GM21423 (cell line): ENCODE measurements around the gene PNMA8B.
"Not testable (repeated sequence)": the region's sequence is repeated elsewhere in the genome, so short reads cannot be mapped to it uniquely, and the experiment has no call there.

ENCODE experiments used
- ATAC-seq: cut with Tn5 transposase; IDR thresholded peaks from one replicate; pipeline ENCODE4 v1.9.1; 2021; ENCODE audit warnings: mild to moderate bottlenecking, moderate library complexity; ENCODE audit not compliant: unreplicated experiment

Gene PNMA8B, protein sequence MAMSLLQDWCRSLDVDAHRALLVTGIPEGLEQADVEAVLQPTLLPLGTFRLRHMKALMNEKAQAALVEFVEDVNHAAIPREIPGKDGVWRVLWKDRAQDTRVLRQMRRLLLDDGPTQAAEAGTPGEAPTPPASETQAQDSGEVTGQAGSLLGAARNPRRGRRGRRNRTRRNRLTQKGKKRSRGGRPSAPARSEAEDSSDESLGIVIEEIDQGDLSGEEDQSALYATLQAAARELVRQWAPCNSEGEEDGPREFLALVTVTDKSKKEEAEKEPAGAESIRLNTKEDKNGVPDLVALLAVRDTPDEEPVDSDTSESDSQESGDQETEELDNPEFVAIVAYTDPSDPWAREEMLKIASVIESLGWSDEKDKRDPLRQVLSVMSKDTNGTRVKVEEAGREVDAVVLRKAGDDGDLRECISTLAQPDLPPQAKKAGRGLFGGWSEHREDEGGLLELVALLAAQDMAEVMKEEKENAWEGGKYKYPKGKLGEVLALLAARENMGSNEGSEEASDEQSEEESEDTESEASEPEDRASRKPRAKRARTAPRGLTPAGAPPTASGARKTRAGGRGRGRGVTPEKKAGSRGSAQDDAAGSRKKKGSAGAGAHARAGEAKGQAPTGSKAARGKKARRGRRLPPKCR

DNA sequence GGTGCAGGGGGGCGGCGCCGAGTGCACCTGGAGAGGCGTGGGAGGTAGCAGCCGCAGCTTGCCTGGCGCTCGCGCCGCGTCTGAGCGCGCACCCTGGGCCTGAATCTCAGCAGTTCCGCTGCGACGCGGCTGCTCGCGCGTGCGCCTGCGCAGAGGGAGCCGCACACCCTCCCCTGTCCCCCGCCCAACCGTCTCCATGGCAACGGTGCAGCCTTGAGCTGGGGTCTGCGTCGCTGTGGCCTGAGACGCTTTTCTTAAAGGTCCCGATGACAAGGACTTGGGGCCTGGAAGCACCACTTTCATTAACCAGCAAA, at the start of gene PNMA8B:
PNMA8B (minus strand) TSS at position 82 of the 314 bp plus-strand sequence. CDS start 402 bp downstream, outside the sequence.
- ATAC-seq = no peak

DNA sequence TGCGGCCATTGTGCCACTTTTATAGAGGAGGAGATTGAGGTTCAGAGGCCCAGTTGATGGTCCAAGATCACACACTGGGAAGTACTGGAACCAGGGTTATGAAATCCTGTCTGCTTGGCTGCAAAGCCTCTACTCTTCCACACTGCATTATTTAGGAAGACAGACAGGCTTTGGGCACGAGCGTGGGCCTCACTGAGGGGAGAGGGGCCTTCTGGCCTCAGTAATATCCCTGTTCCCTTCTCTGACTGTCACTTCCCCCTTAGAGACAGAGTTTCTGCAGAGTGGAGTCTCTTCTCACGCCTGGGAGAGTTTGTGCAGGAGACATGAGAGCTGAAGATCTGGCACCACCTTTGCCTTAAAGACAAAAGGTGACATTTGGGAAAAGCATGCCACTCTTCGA, 49.0 kb upstream of the PNMA8B start:
- ATAC-seq = no peak

DNA sequence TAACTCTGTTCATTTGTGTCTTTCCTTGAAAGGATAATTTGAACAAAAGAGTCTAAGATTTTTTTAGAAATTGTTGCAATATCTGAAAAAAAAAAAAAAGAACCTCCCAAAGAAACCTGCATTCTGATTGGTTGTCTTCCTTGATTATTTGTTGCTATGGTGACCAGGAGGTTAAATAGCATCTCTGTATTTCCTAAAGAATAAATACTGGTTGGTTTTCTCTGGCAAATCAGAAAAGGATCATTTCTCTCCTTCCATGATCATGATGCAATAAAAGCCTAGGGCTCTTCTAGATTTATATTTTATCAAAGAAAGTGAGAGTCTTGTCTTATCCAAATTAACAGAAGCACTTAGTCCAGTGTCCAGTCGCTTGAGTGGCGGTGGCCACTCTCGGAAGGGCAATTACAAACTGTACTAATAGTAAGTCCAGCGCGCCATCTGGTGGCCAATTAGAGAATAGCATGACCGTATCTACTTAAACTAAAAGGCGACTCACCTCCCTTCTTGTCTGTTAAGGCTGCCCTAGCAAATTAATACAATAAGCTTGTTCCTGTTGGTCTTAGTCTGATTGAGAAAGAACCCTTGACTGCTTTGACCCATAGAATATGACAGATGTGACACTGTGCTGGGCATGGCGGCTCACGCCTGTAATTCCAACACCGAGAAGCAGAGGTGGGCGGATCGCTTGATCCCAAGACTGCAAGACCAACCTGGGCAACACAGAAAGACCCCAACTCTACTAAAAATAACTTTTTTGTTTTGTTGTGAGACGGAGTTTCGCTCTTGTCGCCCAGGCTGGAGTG, 47.0 kb upstream of the PNMA8B start:
- ATAC-seq = no peak

DNA sequence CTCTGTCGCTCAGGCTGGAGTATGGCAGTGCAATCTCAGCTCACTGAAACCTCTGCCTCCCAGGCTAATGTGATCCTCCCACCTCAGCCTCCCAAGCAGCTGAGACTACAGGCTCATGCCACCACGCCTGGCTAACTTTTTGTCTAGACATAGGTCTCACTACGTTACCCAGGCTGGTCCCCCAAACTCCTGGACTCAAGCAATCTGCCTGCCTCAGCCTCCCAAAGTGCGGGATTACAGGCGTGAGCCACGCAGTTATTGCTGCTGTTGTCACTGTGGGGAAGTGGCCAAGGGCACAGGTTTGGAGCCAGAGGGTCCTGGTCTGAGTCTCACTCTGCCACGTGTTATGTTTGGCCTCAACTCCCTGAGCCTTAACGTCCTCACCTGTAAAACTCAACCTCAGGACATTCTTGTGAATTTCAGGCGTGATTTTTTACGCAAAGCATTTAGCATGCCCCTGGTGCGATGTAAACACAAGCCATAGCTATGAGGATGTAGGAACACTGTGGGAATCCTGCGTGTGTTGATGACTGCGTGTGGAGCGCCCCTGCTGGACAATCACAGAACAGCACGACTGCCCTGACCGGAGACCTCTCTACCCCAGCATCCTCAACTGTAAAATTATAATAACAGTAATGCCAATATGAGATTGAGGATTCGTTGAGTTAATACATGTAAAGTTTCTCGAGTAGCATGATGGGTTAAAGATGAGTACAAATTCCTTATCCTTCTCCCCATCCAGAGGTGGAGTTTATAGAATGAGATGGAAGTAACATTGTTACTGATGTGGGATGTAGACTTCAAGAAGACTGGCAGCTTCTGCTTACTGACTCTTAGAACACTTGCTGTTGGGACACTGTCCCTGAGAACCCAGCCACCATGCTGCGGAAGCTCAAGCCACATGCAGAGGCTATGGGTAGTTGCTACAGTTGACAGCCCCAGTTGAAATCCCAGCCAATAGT, 41.8 kb upstream of the PNMA8B start:
- ATAC-seq = no peak

DNA sequence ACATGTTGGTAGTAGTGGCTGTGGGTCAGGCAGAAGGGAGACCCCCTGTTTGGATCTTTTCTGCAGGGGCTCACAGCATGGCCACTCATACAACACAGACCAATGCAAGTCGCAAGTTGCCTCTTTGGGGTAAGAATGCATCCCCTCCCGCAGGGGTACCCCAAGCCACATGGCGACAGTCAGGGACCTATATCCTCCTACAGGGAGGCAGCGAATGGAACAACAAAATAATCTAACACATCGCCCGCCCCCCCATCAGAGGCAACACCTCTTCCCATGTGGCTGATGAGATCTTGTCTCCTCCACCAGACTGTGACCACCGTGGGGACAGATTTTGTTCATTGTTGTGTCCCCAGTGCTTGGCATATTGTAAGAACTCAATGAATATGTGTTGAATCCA, 40.7 kb upstream of the PNMA8B start:
- ATAC-seq = no peak

DNA sequence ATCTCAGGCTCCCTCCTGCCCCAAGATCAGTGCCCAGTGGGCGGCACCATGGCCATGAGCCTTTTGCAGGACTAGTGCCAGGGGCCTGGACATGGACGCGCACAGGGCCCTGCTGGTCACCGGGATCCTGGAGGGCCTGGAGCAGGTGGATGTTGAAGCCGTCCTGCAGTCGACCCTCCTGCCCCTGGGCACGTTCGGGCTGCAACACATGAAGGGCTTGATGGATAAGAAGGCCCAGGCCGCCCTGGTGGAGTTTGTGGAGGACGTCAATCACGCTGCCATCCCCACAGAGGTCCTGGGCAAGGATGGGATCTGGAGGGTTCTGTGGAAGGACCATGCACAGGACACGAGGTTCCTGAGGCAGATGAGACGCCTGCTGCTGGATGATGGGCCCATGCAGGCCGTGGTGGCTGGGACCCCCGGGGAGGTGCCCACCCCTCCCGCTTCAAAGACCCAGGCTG, 38.0 kb upstream of the PNMA8B start:
- ATAC-seq = no peak

DNA sequence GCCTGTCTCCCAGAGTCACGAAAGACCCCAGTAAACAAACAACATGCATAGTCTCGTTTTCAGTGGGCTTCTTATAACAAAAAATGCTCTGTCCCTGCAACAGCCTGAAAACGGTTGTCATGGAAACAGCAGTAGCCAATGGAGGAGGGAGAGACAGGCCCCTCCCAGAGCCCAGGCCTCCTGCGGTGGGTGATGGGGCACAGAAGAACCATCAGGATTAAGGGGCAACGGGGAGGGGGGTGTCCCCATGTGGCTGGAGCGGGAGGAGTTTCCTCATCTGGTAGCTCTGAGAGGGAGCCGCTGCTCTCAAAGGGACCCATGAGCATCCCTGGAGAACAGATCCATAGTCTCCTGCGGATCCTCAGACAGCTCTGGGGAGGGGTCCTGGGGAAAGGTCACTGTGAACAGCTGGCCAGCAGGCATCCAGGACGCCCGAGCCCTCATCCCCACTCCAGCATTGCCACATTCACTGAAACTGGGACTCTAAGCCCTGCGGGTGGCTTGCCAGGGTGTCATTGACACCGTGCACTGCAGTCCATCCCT, 37.5 kb upstream of the PNMA8B start:
- no peak for ATAC-seq

DNA sequence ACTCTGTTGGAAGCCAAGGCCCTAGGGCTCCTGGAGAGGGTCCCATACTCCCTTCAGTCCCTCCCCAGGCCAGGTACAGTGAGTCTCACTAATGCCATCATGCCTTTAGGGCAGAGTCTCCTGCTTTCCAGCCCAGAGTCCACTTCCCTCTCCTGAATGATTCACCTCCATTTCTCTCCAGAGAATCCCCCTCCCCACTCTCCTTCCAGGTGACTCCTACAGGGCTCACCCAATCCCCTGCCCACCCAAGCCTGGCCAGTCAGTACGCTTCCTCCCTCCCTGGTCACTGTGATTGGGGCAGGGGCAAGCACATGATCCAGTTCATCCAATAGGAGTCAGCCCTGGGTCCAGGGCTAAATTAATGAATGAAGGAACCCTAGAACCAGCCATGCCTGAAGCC, 35.0 kb upstream of the PNMA8B start:
- ATAC-seq = no peak

DNA sequence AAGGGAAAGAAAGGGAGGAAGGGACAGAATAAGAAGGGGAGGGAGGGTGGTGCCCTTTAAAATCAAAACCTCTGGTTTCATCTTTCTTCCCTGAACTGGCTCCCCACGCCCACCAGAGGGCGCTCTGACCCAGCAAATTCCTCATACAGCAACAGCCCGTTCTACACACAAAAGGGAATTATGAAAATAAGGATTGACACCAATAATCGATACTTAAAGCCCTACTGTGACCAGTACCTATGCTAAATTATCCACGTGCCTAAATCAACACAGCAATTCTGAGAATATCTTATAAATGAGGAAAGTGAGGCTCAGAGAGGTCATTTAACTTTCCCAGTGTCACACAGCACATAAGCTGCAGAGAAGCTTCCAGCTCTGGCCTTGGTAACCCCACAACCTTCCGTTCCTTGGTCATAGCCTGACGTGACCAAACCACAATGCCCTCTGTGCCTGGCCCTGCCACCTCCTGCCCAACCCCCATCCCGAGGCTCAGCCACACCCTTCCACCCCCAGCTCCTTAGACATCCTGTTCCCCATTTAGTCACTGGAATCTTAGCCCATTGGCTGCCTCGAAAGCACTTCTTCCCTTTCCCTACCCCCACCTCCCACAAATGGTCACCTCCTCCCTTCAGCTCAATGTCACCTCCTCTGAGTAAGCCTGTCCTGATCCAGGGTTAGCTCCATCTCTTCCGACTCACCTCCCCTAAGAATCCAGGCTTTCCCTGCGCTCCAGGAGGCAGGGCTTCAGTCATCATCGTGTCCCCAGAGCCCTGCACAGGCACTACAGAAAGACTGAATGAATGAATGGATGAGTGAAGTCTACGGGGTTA, 34.2 kb upstream of the PNMA8B start:
- ATAC-seq = no peak

DNA sequence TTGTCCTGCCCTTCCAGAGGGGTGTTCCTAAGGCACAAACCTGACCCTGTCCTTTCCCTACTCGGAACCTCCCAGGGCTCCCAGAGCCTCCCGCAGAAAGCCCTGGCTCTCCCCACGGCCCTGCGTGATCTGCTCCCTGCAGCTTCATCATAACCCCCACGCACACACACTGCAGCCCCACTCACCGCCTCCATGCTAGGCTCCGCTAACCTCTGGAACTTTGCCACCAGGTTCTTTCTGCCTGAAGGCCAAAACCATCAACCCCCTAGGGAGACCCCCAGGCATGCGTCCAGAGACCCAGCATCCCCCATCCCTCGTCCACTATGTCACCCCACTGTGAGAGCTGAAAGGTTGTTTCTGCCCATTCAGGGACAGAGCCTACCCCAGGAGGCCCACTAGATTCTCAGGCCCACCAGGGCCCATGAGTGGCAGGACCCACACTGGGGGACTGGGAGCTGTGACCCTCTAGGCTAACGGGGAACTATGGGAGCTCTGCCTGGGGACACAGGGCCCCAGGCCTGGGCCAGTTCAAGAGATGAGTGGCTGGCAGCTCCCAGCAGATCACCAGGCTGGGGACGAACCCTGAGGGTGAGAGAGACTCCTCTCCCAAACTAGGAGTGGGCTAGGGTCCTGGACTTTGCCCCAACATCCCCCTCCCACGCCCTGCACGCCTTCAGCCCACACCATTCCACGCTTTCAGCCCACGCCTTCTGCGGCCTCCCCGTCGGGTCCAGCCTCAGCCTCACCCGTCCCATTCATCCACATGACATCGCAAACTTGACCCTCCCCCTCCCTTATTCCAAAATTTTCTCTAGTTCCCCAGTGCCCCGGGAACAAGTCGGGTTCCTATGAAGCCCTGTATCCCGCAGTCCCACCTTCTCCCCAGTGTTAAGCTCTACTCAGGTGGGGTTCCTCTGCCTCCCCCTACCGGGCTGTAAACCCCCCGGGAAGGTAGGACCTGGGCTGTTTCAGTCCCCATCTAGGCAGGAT, 33.2 kb upstream of the PNMA8B start:
- ATAC-seq = no peak

DNA sequence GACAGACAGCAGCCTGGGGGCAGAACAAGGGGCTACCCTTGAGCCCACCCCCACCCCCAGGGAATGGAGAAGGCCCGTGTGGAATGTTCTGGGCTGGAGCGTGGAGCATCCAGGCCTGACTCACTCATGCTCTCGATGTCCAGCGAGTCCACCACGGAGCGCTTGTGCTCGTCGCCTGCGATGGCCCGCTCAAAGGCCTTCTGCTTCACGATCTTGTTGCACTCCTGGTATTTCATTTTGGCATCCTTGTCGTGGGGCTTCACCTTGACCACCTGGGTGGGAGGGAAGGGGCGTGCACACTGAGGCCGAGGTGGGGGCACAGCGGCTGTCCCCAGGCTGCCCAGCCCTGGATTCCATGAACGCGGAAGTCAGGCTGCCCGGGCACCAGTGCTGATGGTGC, 31.1 kb upstream of the PNMA8B start:
- not testable (repeated sequence) for ATAC-seq

DNA sequence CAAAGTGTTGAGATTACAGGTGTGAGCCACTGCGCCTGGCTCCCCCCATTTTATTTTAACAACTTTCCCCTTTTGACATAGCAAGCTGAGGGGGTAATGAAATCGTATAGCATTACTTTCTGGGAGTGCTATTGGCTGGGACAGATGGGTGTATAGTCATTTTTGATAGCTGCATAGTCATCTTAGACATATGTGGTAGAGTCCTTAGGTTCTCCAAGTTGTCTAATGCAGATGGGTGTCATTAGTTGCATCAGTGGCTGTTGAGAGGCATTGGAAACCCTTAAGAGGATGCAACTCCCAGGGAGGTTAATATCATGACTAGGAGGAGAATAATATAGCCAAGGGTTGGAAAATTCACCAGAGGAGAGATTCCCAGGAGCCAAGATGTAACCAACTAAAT, 28.6 kb upstream of the PNMA8B start:
- ATAC-seq = no peak

DNA sequence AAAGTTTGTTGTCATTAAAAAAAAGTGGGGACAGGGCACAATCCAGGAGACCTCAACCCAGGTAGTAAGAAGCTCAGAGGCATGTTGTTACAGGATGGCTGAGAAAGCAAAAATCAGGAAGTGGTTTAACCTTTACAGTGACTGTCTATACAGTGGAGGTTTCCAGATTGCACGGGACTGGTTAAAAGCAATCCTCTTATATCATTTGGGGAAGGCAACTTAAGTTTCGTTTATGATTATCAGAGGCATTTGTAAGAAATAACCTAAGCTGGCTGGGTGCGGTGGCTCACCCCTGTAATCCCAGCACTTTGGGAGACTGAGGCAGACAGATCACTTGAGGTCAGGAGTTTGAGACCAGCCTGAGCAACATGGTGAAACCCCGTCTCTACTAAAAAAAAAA, 27.3 kb upstream of the PNMA8B start:
- ATAC-seq = not testable (repeated sequence)

DNA sequence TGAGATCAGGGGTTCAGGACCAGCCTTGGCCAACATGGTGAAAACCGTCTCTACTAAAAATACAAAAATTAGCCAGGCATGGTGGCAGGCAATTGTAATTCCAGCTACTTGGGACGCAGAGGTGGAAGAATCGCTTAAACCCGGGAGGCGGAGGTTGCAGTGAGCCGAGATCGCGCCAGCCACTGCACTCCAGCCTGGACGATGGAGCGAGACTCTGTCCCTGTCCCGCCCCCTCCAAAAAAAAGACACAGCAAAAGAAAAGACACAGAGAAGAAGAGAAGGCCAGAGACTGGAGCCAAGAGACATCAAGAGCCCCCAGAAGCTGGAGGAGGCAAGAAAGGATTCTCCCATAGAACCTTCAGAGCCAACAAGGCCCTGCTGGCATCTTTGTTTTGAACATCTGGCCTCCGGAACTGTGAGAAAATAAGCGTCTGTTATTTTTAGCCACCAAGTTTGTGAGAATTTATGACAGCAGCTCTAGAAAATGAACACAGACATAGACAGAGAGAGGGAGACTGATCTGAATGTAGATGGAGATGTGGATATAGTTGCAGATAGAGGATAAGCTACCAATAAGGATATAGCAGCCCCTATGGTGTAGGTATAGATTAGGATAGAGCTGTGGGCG, 25.7 kb upstream of the PNMA8B start:
- no peak for ATAC-seq

DNA sequence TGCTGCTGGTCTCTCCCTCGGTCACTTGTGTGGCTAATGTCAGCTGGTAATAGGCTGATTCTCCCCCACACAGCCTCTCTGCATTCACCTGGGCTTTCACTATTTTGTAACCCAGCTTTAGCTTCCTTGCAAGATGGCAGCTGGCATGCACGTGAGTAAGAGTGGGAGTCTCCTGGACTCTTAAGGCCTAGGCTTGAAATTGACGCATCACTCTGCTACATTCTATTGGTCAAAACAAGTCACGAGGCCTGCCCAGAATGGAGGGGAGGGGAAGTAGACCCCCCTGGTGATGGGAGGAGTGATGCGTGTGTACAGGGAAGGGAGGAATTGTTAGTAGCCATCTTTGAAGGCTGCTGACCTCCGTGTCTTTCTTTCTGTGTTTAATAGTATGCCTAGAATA, 24.9 kb upstream of the PNMA8B start:
- ATAC-seq = no peak

DNA sequence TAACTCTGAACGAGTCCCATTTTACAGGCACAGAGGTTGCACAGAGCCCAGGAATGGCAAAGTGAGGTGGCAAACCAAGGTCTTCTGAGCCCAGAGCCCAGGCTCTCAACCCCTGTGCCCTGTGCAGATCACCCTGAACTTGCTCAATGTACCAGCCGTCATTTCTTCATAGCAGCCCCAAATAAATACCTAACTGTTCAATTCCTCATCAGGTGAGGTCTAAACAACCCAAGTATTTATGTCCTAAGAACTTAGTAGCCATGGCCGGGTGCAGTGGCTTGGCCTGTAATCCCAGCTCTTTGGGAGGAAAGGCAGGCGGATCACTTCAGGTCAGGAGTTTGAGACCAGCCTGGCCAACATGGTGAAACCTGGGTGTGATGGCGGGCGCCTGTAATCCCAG, 21.8 kb upstream of the PNMA8B start:
- ATAC-seq = no peak

DNA sequence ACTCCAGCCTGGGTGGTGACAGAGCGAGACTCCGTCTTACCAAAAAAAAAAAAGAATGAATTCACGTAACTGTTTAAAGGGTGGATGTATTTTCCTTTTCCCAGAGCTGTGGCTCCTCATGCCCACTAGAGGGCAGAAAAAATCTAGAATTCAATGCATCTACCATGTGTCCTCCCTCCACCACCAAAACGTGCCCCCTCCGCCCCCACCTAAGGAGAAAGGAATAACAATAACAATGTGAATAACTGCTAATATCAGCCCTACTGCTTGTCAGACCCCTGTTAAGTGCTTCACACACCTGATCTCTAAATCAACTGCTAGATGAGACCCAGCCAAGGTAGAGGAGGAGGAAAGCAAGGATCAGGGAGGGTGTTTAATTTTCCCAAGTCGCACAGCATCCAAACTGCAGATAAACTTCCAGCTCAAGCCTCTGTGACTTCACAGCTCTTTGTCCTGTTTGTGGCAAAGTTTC, 20.2 kb upstream of the PNMA8B start:
- no peak for ATAC-seq

DNA sequence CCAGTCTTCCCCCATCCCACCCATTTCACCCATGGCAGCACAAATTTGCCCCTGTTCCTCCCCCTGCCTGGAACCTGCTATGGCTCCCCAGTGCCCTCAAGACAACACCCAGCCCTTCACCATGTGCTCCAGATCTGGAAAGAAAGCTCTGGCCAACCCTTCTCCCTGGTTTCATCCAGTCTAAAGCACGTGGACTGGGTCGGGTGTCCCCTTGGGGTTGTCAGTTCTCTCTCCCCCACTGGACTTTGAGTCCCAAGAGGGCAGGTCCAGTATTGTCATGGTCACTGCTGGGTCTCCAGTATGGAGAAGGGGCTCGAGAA, 19.6 kb upstream of the PNMA8B start:
- no peak for ATAC-seq
